ENCODE data around the gene IRF2. TPM values are rescaled to one million over a fixed set of nuclear protein-coding genes. Genes with fewer than 3 reads are reported as not detected.
A peak's percentile ranks its signal among the peaks of the same experiment; 100 is the strongest.

Gene IRF2
- total RNA-seq, 2 experiments from 2014 or later: 59.7 to 65.3 TPM

DNA sequence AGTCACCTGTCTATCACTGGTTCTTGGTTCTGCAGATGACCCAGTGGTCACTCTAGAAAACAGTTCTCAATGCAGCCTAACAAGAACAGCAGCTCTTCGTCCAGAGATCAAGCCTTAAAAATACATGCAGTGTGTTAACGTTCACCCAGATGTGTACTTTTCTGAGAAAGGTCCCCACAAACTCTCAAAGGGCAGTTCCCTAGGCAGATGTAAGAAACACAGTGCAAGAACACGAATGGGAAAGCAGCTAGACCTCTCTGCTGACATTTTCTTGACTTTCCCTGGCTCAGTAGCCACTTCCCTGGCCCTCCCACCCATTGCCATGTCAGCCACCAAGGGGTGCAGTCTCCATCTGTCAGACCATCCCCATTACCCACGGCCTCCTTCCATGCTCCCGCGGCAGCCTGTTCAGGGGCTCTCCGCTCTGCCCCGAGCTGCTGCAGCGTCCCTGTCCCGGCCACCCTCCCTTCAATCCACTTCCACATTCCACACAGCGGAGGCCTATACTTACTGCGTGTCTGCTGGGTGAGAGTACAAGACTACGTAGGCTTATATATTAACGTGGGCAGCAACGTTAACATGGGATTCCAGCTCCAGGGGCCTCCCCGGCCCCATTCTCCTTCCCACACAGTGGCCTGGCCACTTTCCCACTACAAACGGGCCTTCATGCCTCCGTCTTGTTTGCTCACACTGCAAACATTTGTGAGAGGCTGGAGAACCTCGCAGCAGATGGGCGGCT, 34.3 kb downstream of the IRF2 start:
- no peak overlapping the region for H3K27ac Mint-ChIP-seq
- ATAC-seq (no peak), DNase-seq (no peak)
- H3K36me3 Mint-ChIP-seq (ENCODE audit: low read depth): peaks cover 24% of the 10 kb centered on the region
- no peak overlapping the region for H3K4me3 Mint-ChIP-seq
- POLR2A ChIA-PET: interaction anchor here (0.5 to 1.6 kb wide), 3 partner anchors 13 to 56 kb away, joined by 3 to 5 read pairs (median 3); partner anchors contain the start of gene IRF2
- no peaks in the 10 kb centered on the region for H3K27me3 Mint-ChIP-seq (ENCODE audit: low read depth)
- no peaks in the 10 kb centered on the region for H3K9me3 Mint-ChIP-seq (ENCODE audit: insufficient read depth)
- H3K4me1 Mint-ChIP-seq (ENCODE audit: low read depth): peaks cover 57% of the 10 kb centered on the region
- CTCF ChIA-PET: interaction anchor here (1.1 to 1.4 kb wide), 3 partner anchors 44 to 176 kb away, joined by 3 to 4 read pairs (median 3); no protein-coding TSS in a partner anchor

- H3K4me3 Mint-ChIP-seq: no peak overlapping the region
- H3K36me3 Mint-ChIP-seq (ENCODE audit: low read depth): peaks cover 18% of the 10 kb centered on the region
- ATAC-seq: no peak
- DNase-seq: no peak
- H3K27ac Mint-ChIP-seq: no peak overlapping the region
- H3K27me3 Mint-ChIP-seq (ENCODE audit: low read depth): no peaks in the 10 kb centered on the region
- H3K9me3 Mint-ChIP-seq (ENCODE audit: insufficient read depth): no peaks in the 10 kb centered on the region
- CTCF ChIA-PET: no interaction called here
- peaks cover 50% of the 10 kb centered on the region for H3K4me1 Mint-ChIP-seq (ENCODE audit: low read depth)
- POLR2A ChIA-PET: no interaction called here
These were observed 35.0 kb downstream of the IRF2 start for GRCh38 chr4:184439386-184439785.

DNA sequence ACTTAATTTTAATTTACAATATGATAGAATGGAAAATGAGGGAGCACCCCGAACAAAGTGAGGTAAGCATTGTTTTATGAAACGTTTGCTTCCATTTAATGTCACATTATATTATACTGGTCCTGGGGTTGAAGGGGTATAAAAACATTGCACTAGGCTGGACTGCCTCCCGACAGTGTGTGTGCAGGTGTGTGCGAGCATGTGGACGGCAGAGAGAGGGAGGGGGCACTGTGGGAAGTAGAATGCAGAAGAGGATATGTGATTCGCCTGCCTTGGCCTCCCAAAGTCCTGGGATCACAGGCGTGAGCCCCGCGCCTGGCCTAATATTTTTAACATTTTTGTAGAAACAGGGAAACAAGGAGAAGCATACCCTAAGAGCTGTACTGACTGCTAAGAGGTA, 36.0 kb downstream of the IRF2 start:
- CTCF ChIA-PET: interaction anchor here (0.8 to 1.0 kb wide), 2 partner anchors 12 to 115 kb away, joined by 3 read pairs; no protein-coding TSS in a partner anchor
- H3K4me1 Mint-ChIP-seq (ENCODE audit: low read depth): peaks cover 44% of the 10 kb centered on the region
- H3K4me3 Mint-ChIP-seq: no peak overlapping the region
- H3K27ac Mint-ChIP-seq: no peak overlapping the region
- H3K36me3 Mint-ChIP-seq (ENCODE audit: low read depth): peaks cover 15% of the 10 kb centered on the region
- ATAC-seq: no peak
- no peak for DNase-seq
- no peaks in the 10 kb centered on the region for H3K9me3 Mint-ChIP-seq (ENCODE audit: insufficient read depth)
- H3K27me3 Mint-ChIP-seq (ENCODE audit: low read depth): no peaks in the 10 kb centered on the region
- POLR2A ChIA-PET: interaction anchor here (1.1 to 1.7 kb wide), 2 partner anchors 21 to 36 kb away, joined by 4 to 6 read pairs; partner anchors contain the start of gene IRF2

GRCh38 chr4:184437565-184438265, 36.6 kb downstream of the IRF2 start:
- POLR2A ChIA-PET: interaction anchor here (1.1 to 1.7 kb wide), 2 partner anchors 21 to 37 kb away, joined by 4 to 6 read pairs; partner anchors contain the start of gene IRF2
- no peaks in the 10 kb centered on the region for H3K9me3 Mint-ChIP-seq (ENCODE audit: insufficient read depth)
- ATAC-seq (no peak), DNase-seq (no peak)
- H3K27ac Mint-ChIP-seq: peak overlapping the region; percentile 18
- no peak overlapping the region for H3K4me3 Mint-ChIP-seq
- H3K36me3 Mint-ChIP-seq (ENCODE audit: low read depth): peaks cover 14% of the 10 kb centered on the region
- CTCF ChIA-PET: interaction anchor here (0.6 to 1.0 kb wide), 4 partner anchors 12 to 178 kb away, joined by 3 read pairs; no protein-coding TSS in a partner anchor
- H3K27me3 Mint-ChIP-seq (ENCODE audit: low read depth): no peaks in the 10 kb centered on the region
- peaks cover 42% of the 10 kb centered on the region for H3K4me1 Mint-ChIP-seq (ENCODE audit: low read depth)

DNA sequence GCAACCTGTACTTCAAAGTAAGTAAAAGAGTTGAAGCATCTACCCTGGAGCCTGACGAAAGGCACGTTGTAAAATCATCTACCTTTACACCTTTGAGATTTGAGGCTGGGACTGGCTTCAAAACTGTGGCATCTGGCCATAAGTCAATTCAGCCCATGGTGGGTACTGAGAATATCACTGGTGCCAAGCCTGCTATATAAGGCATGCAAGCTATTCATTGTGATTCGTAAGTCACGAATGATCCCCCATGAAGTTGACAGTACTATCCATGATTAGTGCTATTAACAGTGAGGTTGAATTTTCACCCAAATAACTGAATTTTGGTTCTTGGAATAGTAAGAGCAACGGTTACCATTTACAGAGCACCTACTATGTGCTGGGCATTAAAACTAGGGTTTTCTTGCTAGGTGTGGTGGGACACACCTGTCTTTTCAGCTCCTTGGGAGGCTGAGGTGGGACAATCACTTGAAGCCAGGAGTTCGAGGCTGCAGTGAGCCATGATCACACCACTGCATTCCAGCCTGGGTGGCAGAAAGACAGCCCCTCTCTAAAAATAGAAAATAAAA, 39.8 kb downstream of the IRF2 start:
- ATAC-seq (no peak), DNase-seq (no peak)
- POLR2A ChIA-PET: interaction anchor here (0.6 kb wide), 1 partner anchor 42 kb away, joined by 3 read pairs; no protein-coding TSS in a partner anchor
- CTCF ChIA-PET: interaction anchor here (1.3 to 3.0 kb wide), 2 partner anchors 13 to 170 kb away, joined by 3 to 13 read pairs; no protein-coding TSS in a partner anchor
- H3K36me3 Mint-ChIP-seq (ENCODE audit: low read depth): peaks cover 22% of the 10 kb centered on the region
- H3K4me3 Mint-ChIP-seq: no peak overlapping the region
- H3K4me1 Mint-ChIP-seq (ENCODE audit: low read depth): peaks cover 22% of the 10 kb centered on the region
- H3K9me3 Mint-ChIP-seq (ENCODE audit: insufficient read depth): no peaks in the 10 kb centered on the region
- H3K27ac Mint-ChIP-seq: no peak overlapping the region
- H3K27me3 Mint-ChIP-seq (ENCODE audit: low read depth): no peaks in the 10 kb centered on the region

GRCh38 chr4:184434021-184434420, 40.3 kb downstream of the IRF2 start:
- Mint-ChIP-seq H3K9me3 (ENCODE audit: insufficient read depth) (no peaks in the 10 kb centered on the region), H3K4me1 (ENCODE audit: low read depth) (peaks cover 22% of the 10 kb centered on the region), H3K36me3 (ENCODE audit: low read depth) (peaks cover 22% of the 10 kb centered on the region), H3K27ac (no peak overlapping the region), H3K4me3 (no peak overlapping the region), H3K27me3 (ENCODE audit: low read depth) (no peaks in the 10 kb centered on the region)
- ATAC-seq (no peak), DNase-seq (no peak)
- CTCF ChIA-PET: interaction anchor here (1.3 to 3.0 kb wide), 2 partner anchors 13 to 169 kb away, joined by 3 to 13 read pairs; no protein-coding TSS in a partner anchor
- POLR2A ChIA-PET: interaction anchor here (0.6 to 1.3 kb wide), 2 partner anchors 13 to 42 kb away, joined by 3 to 5 read pairs; no protein-coding TSS in a partner anchor

GRCh38 chr4:184433258-184433892, 41.0 kb downstream of the IRF2 start:
- Mint-ChIP-seq H3K27ac (peak overlapping the region; percentile 16), H3K36me3 (ENCODE audit: low read depth) (peaks cover 26% of the 10 kb centered on the region), H3K4me3 (no peak overlapping the region), H3K27me3 (ENCODE audit: low read depth) (no peaks in the 10 kb centered on the region), H3K9me3 (ENCODE audit: insufficient read depth) (no peaks in the 10 kb centered on the region), H3K4me1 (ENCODE audit: low read depth) (peaks cover 17% of the 10 kb centered on the region)
- DNase-seq (no peak), ATAC-seq (no peak)
- ChIA-PET POLR2A (interaction anchor here (0.8 to 1.3 kb wide), 2 partner anchors 13 to 41 kb away, joined by 3 to 5 read pairs; partner anchors contain the start of gene IRF2), CTCF (interaction anchor here (1.3 kb wide), 1 partner anchor 12 kb away, joined by 3 read pairs; no protein-coding TSS in a partner anchor)

GRCh38 chr4:184432127-184432922, 42.0 kb downstream of the IRF2 start:
- H3K27ac Mint-ChIP-seq: no peak overlapping the region
- no peaks in the 10 kb centered on the region for H3K27me3 Mint-ChIP-seq (ENCODE audit: low read depth)
- no peak for ATAC-seq
- no peak for DNase-seq
- no peaks in the 10 kb centered on the region for H3K9me3 Mint-ChIP-seq (ENCODE audit: insufficient read depth)
- peaks cover 16% of the 10 kb centered on the region for H3K4me1 Mint-ChIP-seq (ENCODE audit: low read depth)
- peaks cover 28% of the 10 kb centered on the region for H3K36me3 Mint-ChIP-seq (ENCODE audit: low read depth)
- no peak overlapping the region for H3K4me3 Mint-ChIP-seq
- POLR2A ChIA-PET: no interaction called here
- CTCF ChIA-PET: no interaction called here

DNA sequence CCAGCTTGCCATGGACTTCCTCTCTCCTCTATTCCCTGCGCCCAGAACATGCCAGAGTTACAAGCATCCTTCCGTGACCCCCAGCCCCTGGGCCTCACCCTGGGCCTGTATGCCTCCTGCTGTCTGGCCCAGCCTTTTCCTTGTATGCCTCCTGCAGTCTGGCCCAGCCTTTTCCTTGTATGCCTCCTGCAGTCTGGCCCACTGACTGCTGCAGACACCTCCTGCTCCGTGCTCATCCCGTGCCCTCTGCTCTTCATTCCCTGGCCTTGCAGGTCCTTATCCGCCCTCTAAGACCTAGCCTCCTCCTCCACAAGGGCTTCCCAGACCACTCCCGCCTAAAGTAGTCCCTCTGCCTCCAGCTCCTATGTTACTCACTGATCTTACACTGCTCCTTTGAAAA, 44.2 kb downstream of the IRF2 start:
- H3K36me3 Mint-ChIP-seq (ENCODE audit: low read depth): peaks cover 42% of the 10 kb centered on the region
- peak overlapping the region; percentile 18 for H3K27ac Mint-ChIP-seq
- no peak for DNase-seq
- no peak for ATAC-seq
- ChIA-PET CTCF (no interaction called here), POLR2A (no interaction called here)
- H3K4me1 Mint-ChIP-seq (ENCODE audit: low read depth): peaks cover 21% of the 10 kb centered on the region
- no peak overlapping the region for H3K4me3 Mint-ChIP-seq
- no peaks in the 10 kb centered on the region for H3K9me3 Mint-ChIP-seq (ENCODE audit: insufficient read depth)
- H3K27me3 Mint-ChIP-seq (ENCODE audit: low read depth): no peaks in the 10 kb centered on the region

DNA sequence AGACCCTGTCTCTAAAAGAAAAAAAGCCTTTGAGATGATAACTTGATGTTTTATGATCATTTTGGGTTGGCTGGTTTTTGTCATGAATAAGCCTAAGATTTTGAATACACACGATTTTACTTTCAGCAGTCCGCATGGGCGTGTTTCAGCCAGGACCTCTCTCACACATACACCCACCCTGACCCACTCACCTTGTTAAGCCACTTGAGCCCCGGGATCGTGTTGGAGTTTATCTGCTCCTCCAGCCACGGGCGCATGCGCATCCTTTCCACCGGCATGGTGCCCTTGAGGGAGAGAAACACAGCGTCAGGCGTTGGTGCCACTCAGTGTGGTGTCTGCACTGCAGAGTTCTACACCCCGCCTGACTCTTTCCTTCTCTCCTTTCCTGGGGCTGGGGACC, 45.6 kb downstream of the IRF2 start:
- ChIA-PET CTCF (interaction anchor here (0.9 kb wide), 1 partner anchor 111 kb away, joined by 3 read pairs; no protein-coding TSS in a partner anchor), POLR2A (interaction anchor here (1.2 kb wide), 1 partner anchor 11 kb away, joined by 4 read pairs; no protein-coding TSS in a partner anchor)
- no peak overlapping the region for H3K4me3 Mint-ChIP-seq
- peaks cover 30% of the 10 kb centered on the region for H3K4me1 Mint-ChIP-seq (ENCODE audit: low read depth)
- peaks cover 53% of the 10 kb centered on the region for H3K36me3 Mint-ChIP-seq (ENCODE audit: low read depth)
- no peaks in the 10 kb centered on the region for H3K9me3 Mint-ChIP-seq (ENCODE audit: insufficient read depth)
- DNase-seq (no peak), ATAC-seq (no peak)
- no peaks in the 10 kb centered on the region for H3K27me3 Mint-ChIP-seq (ENCODE audit: low read depth)
- H3K27ac Mint-ChIP-seq: peak overlapping the region; percentile 18

All from activated CD8-positive, alpha-beta T cell treated with anti-CD3 and anti-CD28 coated beads, Interleukin-2, amount 10 ng/mL, durations not matched to agents 7 days and 5 days (primary cell).